Measurements from ENCODE around the gene USP46.

USP46 gene

DNA sequence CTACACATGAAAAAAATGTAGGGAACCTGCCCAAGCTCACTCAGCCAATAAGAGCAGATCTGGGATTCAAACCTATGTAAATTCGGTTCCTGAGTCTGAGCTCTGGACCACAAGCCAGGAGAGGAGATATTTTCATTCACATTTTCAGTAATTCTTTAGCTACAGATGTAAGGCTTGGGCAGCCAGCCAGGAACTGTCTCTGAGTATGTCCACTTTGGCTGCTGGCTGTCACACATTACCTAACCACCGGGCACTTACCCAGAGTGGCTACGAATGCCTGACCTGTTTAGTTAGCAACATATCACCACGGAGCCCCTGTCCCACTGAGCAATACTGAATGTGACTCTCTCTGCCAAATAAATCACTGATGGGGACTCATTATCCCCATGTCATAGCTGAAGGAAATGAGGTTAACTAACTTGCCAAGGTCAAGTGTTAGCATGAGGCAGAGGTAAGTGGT is 15.3 kb downstream of the USP46 start:
- H3K4me3 ChIP-seq (IDR thresholded peaks at IDR 0.05; ENCODE audit: insufficient read depth, low read depth, low read length): no peak overlapping the region
- no peaks in the 10 kb centered on the region for H4K20me1 ChIP-seq (ENCODE audit: insufficient read depth)
- TF ChIP-seq, protein P1, sequence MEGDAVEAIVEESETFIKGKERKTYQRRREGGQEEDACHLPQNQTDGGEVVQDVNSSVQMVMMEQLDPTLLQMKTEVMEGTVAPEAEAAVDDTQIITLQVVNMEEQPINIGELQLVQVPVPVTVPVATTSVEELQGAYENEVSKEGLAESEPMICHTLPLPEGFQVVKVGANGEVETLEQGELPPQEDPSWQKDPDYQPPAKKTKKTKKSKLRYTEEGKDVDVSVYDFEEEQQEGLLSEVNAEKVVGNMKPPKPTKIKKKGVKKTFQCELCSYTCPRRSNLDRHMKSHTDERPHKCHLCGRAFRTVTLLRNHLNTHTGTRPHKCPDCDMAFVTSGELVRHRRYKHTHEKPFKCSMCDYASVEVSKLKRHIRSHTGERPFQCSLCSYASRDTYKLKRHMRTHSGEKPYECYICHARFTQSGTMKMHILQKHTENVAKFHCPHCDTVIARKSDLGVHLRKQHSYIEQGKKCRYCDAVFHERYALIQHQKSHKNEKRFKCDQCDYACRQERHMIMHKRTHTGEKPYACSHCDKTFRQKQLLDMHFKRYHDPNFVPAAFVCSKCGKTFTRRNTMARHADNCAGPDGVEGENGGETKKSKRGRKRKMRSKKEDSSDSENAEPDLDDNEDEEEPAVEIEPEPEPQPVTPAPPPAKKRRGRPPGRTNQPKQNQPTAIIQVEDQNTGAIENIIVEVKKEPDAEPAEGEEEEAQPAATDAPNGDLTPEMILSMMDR (conservative IDR thresholded peaks at IDR 0.05; ENCODE audit: low read depth, low read length): no peak
- no peaks in the 10 kb centered on the region for H3K79me2 ChIP-seq (ENCODE audit: insufficient read depth, low read depth)
- no peaks in the 10 kb centered on the region for H3K4me1 ChIP-seq (ENCODE audit: low read depth, poor library complexity, severe bottlenecking)
- H3K36me3 ChIP-seq (ENCODE audit: insufficient read depth): no peaks in the 10 kb centered on the region
- no peak overlapping the region for H3K27ac ChIP-seq
- no peaks in the 10 kb centered on the region for H3K27me3 ChIP-seq (ENCODE audit: insufficient read depth, low read depth)
- no peak overlapping the region for H3K4me2 ChIP-seq
- no peak overlapping the region for H2AFZ ChIP-seq (ENCODE audit: low read depth)
- no peak overlapping the region for H3K9ac ChIP-seq

DNA sequence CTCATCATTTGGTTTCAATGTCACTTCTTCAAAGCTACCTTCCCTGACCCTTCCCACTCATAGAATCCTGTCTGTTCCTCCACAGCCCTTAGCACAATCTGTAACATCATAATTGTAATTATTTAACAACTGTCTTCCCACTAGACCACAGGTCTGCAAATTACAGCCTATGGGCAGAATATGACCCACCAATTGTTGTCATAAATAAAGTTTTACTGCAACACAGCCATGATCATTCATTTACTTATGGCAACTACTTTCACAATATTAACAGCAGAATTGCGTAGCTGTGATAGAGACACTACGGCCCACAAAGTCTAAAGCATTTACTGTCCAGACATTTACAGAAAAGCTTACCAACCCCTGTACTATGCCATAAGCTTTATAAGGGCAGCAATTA is 15.9 kb downstream of the USP46 start:
- H3K27me3 ChIP-seq (ENCODE audit: insufficient read depth, low read depth): no peaks in the 10 kb centered on the region
- no peaks in the 10 kb centered on the region for H3K4me1 ChIP-seq (ENCODE audit: low read depth, poor library complexity, severe bottlenecking)
- H3K27ac ChIP-seq: no peak overlapping the region
- H3K36me3 ChIP-seq (ENCODE audit: insufficient read depth): no peaks in the 10 kb centered on the region
- no peak overlapping the region for H3K4me2 ChIP-seq
- no peak overlapping the region for H2AFZ ChIP-seq (ENCODE audit: low read depth)
- H3K79me2 ChIP-seq (ENCODE audit: insufficient read depth, low read depth): no peaks in the 10 kb centered on the region
- no peaks in the 10 kb centered on the region for H4K20me1 ChIP-seq (ENCODE audit: insufficient read depth)
- H3K4me3 ChIP-seq (IDR thresholded peaks at IDR 0.05; ENCODE audit: insufficient read depth, low read depth, low read length): no peak overlapping the region
- no peak overlapping the region for H3K9ac ChIP-seq
- TF ChIP-seq, protein P1 (conservative IDR thresholded peaks at IDR 0.05; ENCODE audit: low read depth, low read length): no peak

DNA sequence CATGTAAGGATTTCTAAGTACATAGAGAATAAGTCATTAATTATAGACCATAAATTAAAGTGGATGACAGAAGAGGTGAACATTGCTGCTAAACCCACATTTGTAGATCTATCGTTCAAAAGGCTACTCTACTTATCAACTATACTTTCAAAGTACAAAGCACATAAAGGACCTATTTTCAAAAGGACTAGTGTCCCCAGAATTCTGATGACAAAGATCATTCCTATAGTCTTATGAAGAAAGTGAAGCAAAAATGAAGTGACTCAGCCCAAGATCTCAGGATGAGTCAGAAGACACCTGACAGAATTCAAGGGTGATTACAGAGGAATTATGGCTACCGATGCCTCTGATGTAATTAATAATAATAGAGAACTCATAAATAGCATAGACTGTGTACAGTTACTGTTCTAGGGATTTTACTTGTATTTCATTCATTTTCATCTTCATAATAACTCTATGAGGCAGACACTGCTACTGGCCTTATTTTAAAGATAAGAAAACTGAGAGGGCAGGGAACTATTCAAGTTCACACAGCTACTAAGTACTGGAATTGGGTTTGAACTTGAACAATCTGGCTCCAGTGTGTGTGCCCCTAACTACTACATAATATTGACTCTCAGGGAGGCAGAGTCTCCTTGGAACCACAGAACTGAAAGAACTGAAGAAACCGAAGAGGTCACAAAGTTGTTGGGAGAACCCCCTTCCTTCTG is 17.1 kb downstream of the USP46 start:
- no peak overlapping the region for H2AFZ ChIP-seq (ENCODE audit: low read depth)
- TF ChIP-seq, protein P1 (conservative IDR thresholded peaks at IDR 0.05; ENCODE audit: low read depth, low read length): no peak
- no peak overlapping the region for H3K4me2 ChIP-seq
- no peaks in the 10 kb centered on the region for H3K4me1 ChIP-seq (ENCODE audit: low read depth, poor library complexity, severe bottlenecking)
- no peaks in the 10 kb centered on the region for H3K79me2 ChIP-seq (ENCODE audit: insufficient read depth, low read depth)
- H4K20me1 ChIP-seq (ENCODE audit: insufficient read depth): no peaks in the 10 kb centered on the region
- no peaks in the 10 kb centered on the region for H3K27me3 ChIP-seq (ENCODE audit: insufficient read depth, low read depth)
- H3K36me3 ChIP-seq (ENCODE audit: insufficient read depth): no peaks in the 10 kb centered on the region
- H3K9ac ChIP-seq: no peak overlapping the region
- H3K4me3 ChIP-seq (IDR thresholded peaks at IDR 0.05; ENCODE audit: insufficient read depth, low read depth, low read length): no peak overlapping the region
- H3K27ac ChIP-seq: no peak overlapping the region

DNA sequence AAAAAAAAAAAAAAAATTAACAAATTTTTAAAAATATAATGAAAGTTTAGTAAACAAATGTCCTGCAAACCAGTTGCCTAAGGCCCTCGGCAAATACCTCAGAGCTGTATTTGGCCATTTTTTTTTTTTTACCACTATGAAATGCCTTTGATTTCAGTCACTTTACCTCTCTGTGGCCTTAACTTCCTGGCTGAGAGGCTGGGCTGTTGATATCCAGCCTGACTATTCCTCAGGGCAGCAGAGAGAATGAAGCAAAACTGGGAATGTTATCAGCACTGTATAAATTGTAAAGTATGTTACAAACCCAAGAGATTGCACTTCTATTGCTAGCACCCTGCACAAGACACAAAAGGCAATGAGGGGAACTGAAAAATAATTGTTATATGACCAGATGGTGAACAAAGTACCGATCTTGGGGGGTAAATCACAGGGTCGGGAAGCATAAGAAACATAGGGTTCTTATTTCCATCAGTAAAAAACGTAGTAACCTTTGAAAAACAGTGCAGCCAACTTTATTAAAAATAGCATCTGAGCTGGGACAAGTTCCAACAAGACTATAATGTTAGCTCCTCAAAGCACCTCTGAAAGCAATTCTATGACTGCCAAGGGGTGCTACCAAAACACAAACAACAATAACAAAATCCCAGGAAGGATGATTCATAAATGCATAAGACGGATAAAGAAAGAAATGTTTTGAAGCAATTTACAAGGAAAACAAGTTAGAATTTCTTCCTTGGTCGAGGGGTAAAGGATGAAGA is 18.1 kb downstream of the USP46 start:
- H3K27ac ChIP-seq: no peak overlapping the region
- H2AFZ ChIP-seq (ENCODE audit: low read depth): no peak overlapping the region
- H3K9ac ChIP-seq: no peak overlapping the region
- no peaks in the 10 kb centered on the region for H3K79me2 ChIP-seq (ENCODE audit: insufficient read depth, low read depth)
- no peak overlapping the region for H3K4me3 ChIP-seq (IDR thresholded peaks at IDR 0.05; ENCODE audit: insufficient read depth, low read depth, low read length)
- H3K4me2 ChIP-seq: no peak overlapping the region
- no peaks in the 10 kb centered on the region for H3K4me1 ChIP-seq (ENCODE audit: low read depth, poor library complexity, severe bottlenecking)
- no peaks in the 10 kb centered on the region for H4K20me1 ChIP-seq (ENCODE audit: insufficient read depth)
- H3K27me3 ChIP-seq (ENCODE audit: insufficient read depth, low read depth): no peaks in the 10 kb centered on the region
- TF ChIP-seq, protein P1 (conservative IDR thresholded peaks at IDR 0.05; ENCODE audit: low read depth, low read length): no peak
- H3K36me3 ChIP-seq (ENCODE audit: insufficient read depth): no peaks in the 10 kb centered on the region
